HUES64 (cell line): Measurements from ENCODE around the gene PYDC1. TPM values are rescaled to one million over a fixed set of nuclear protein-coding genes. Genes with fewer than 3 reads are reported as not detected.
A peak's percentile ranks its signal among the peaks of the same experiment; 100 is the strongest.

Source experiments
- H3K27ac ChIP-seq: 2 replicates; pipeline ENCODE4 v1.7.0; 2013; ENCODE audit warnings: low read depth, low read length, inconsistent platforms
- H3K27me3 ChIP-seq: 2 replicates; pipeline ENCODE4 v1.6.1; 2013; ENCODE audit warnings: mild to moderate bottlenecking, low read length; ENCODE audit not compliant: insufficient read depth
- H3K36me3 ChIP-seq: 2 replicates; pipeline ENCODE4 v1.6.1; 2013; ENCODE audit warnings: mild to moderate bottlenecking, low read length; ENCODE audit not compliant: insufficient read depth
- H3K4me1 ChIP-seq: 2 replicates; pipeline ENCODE4 v1.6.1; 2013; ENCODE audit warnings: mild to moderate bottlenecking, low read length, moderate library complexity; ENCODE audit not compliant: insufficient read depth
- H3K4me3 ChIP-seq: 2 replicates; pipeline ENCODE4 v1.5.1; 2013; ENCODE audit warnings: mild to moderate bottlenecking, low read length, moderate library complexity
- H3K9ac ChIP-seq: 2 replicates; pipeline ENCODE4 v1.6.1; 2013; ENCODE audit warnings: mild to moderate bottlenecking, low read depth, low read length
- H3K9me3 ChIP-seq: 2 replicates; pipeline ENCODE4 v1.6.1; 2013; ENCODE audit warnings: low read depth, low read length; ENCODE audit not compliant: insufficient read depth
- WGBS: fragments of 150-250, 120-280 bp; methylation state at CpG from one replicate; pipeline ENCODE4 v1.1.7; 2013; ENCODE audit warnings: missing lambda C conversion rate; 5-methylcytosine and 5-hydroxymethylcytosine counted together
- polyA plus RNA-seq, 2 experiments: library from polyadenylated mRNA; stranded (reverse); fragments of 50-300 nt; gene quantifications; one replicate each; pipeline ENCODE4 v1.2.3, GENCODE V29; 2013

The PYDC1 gene
- polyA plus RNA-seq (2013, experiment 1 of 2) = not detected
- polyA plus RNA-seq (2013, experiment 2 of 2) = 1.9 TPM

DNA sequence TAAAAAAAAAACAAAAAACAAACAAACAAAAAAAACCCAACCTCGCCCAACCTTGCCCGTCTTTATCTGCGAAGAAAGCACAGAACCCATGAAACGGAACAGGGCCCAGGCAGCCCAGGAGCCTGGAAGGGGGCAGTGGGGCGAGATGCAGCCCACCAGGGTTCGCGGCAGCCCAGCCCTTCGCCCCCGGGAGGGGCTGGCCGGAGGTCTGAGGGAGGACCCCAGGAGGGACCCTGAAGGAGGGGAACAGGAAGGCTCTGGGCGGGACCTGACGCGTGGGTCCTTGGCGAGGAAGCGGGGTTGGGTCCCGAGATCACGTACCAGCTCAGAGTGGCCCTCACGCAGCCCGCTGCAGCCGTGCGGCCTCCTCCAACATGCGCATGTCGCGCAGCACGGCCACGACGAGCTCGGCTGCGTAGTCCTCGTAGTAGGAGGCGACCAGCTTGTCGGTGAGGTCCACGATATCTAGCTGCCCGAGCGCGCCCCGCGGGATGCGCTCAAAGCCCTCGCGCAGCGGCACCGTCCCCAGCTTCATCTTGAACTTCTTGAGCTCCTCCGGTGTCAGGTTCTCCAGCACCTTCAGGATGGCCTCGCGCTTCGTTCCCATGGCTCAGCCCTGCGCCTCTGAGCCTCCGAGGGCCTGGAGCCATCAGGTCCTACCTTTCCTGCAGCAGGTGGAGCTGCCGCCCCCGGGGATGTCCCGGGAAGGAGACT lies at the start of gene PYDC1:
Gene PYDC1, minus strand, starts transcription at position 714 of the 714 bp plus-strand sequence. Its CDS starts 107 bp downstream, at position 607.
- Histone ChIP-seq H3K4me1 (peaks cover 5% of the 10 kb centered on the region; the same call in 1 of the 2 replicates), H3K4me3 (peak within 1 kb of the TSS; percentile 69), H3K9ac (no peak within 1 kb of the TSS), H3K9me3 (no peaks in the 10 kb centered on the region), H3K36me3 (no peaks in the 10 kb centered on the region), H3K27me3 (peaks cover 56% of the 10 kb centered on the region), H3K27ac (no peak within 1 kb of the TSS)
- WGBS = 11% methylated on average over 52 of the region's 52 CpGs

GRCh38 chr16:31265329-31266245 lies 48.7 kb upstream of the PYDC1 start:
- 73% methylated on average over 20 of the region's 20 CpGs for WGBS
- Histone ChIP-seq H3K4me3 (no peak overlapping the region), H3K4me1 (peaks cover 10% of the 10 kb centered on the region; the same call in 1 of the 2 replicates), H3K9ac (no peak overlapping the region), H3K27ac (no peak overlapping the region; the same call in 1 of the 2 replicates), H3K9me3 (no peaks in the 10 kb centered on the region), H3K36me3 (no peaks in the 10 kb centered on the region), H3K27me3 (no peaks in the 10 kb centered on the region)

GRCh38 chr16:31262084-31262483 lies 45.1 kb upstream of the PYDC1 start:
- Histone ChIP-seq H3K9ac (no peak overlapping the region), H3K4me3 (no peak overlapping the region), H3K27me3 (no peaks in the 10 kb centered on the region), H3K36me3 (no peaks in the 10 kb centered on the region), H3K4me1 (no peaks in the 10 kb centered on the region), H3K9me3 (no peaks in the 10 kb centered on the region), H3K27ac (no peak overlapping the region)
- 84% methylated on average over 3 of the region's 3 CpGs for WGBS

GRCh38 chr16:31260136-31260931 lies 43.4 kb upstream of the PYDC1 start:
- 92% methylated on average over 13 of the region's 14 CpGs for WGBS

GRCh38 chr16:31258366-31258765 lies 41.4 kb upstream of the PYDC1 start:
- Histone ChIP-seq H3K4me3 (no peak overlapping the region), H3K9me3 (no peaks in the 10 kb centered on the region), H3K36me3 (no peaks in the 10 kb centered on the region), H3K27ac (no peak overlapping the region), H3K9ac (no peak overlapping the region), H3K4me1 (no peaks in the 10 kb centered on the region), H3K27me3 (no peaks in the 10 kb centered on the region)
- WGBS = 90% methylated on average over 3 of the region's 4 CpGs

More at GRCh38 chr16:31260136-31260931, 43.4 kb upstream of the PYDC1 start:
- no peak overlapping the region for H3K9ac ChIP-seq
- H3K9me3 ChIP-seq = no peaks in the 10 kb centered on the region
- H3K27ac ChIP-seq = no peak overlapping the region
- no peak overlapping the region for H3K4me3 ChIP-seq
- no peaks in the 10 kb centered on the region for H3K27me3 ChIP-seq
- no peaks in the 10 kb centered on the region for H3K36me3 ChIP-seq
- H3K4me1 ChIP-seq = no peaks in the 10 kb centered on the region

DNA sequence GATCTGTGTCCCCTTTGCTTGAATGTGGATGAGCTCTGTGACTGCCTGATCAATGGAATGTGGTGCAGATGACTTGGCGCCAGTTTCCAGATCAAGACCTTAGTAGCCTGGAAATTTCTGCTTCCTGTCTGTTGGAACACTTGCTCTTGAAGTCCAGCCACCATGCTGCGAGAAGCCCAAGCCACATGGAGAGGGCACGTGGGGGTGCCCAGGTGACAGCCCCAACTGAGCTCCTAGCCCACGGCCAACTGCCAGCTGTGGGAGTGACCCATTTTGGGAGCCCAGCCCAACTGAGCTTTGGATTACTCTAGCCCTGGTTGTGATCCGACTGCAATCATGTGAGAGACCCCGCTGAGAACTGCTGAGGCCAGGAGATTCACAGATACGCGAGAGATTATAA lies 39.5 kb upstream of the PYDC1 start:
- Histone ChIP-seq H3K4me1 (no peaks in the 10 kb centered on the region), H3K4me3 (no peak overlapping the region), H3K9ac (no peak overlapping the region), H3K27ac (no peak overlapping the region), H3K36me3 (no peaks in the 10 kb centered on the region), H3K9me3 (no peaks in the 10 kb centered on the region), H3K27me3 (no peaks in the 10 kb centered on the region)
- 89% methylated on average over 8 of the region's 8 CpGs for WGBS

GRCh38 chr16:31253642-31254045 lies 36.7 kb upstream of the PYDC1 start:
- no peak overlapping the region for H3K9ac ChIP-seq
- 85% methylated on average over 5 of the region's 5 CpGs for WGBS

GRCh38 chr16:31251435-31251834 lies 34.5 kb upstream of the PYDC1 start:
- Histone ChIP-seq H3K27ac (no peak overlapping the region), H3K4me1 (no peaks in the 10 kb centered on the region), H3K27me3 (no peaks in the 10 kb centered on the region), H3K4me3 (no peak overlapping the region), H3K9me3 (no peaks in the 10 kb centered on the region), H3K36me3 (no peaks in the 10 kb centered on the region), H3K9ac (no peak overlapping the region)
- WGBS = 95% methylated on average over 5 of the region's 5 CpGs

More at GRCh38 chr16:31253642-31254045, 36.7 kb upstream of the PYDC1 start:
- H3K27me3 ChIP-seq = no peaks in the 10 kb centered on the region
- H3K36me3 ChIP-seq = no peaks in the 10 kb centered on the region
- no peak overlapping the region for H3K27ac ChIP-seq
- H3K9me3 ChIP-seq = no peaks in the 10 kb centered on the region
- no peaks in the 10 kb centered on the region for H3K4me1 ChIP-seq
- H3K4me3 ChIP-seq = no peak overlapping the region

DNA sequence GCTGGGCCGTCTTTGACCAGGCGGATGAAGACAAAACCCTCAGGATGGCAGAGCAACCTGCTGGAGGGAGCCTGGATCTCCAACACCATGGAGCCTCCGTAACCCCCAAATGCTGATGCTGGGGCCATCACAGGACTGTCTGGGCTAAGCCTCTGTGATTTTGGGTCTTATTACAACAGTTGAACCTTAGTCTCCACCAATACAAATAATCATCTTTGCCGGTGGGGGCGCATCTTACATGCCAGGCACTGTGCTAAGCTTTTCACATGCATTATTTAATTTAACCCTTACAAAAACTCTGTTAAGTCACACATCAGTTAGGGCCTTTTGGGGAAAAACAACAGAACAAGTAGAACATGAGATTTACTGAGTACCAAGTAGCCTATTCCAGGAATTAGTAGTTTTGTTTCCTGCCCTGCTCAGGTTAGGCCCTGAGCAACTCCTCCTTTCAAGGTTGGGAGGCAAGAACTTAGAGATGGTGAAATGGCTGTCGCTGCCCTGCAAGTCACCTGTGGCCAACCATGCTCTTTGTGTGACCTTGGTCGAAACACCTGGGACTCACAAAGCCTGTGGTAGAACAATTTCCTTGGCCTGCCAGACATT lies 33.9 kb upstream of the PYDC1 start:
- Histone ChIP-seq H3K27ac (no peak overlapping the region), H3K9me3 (no peaks in the 10 kb centered on the region), H3K9ac (no peak overlapping the region), H3K4me3 (no peak overlapping the region), H3K36me3 (no peaks in the 10 kb centered on the region), H3K4me1 (no peaks in the 10 kb centered on the region), H3K27me3 (no peaks in the 10 kb centered on the region)
- 95% methylated on average over 7 of the region's 7 CpGs for WGBS

- H3K4me3 ChIP-seq = no peak overlapping the region
- H3K27ac ChIP-seq = no peak overlapping the region
- no peaks in the 10 kb centered on the region for H3K9me3 ChIP-seq
- no peaks in the 10 kb centered on the region for H3K27me3 ChIP-seq
- 90% methylated on average over 5 of the region's 5 CpGs for WGBS
- H3K36me3 ChIP-seq = no peaks in the 10 kb centered on the region
- peaks cover 6% of the 10 kb centered on the region; the same call in 1 of the 2 replicates for H3K4me1 ChIP-seq
- no peak overlapping the region for H3K9ac ChIP-seq
These were observed 31.4 kb upstream of the PYDC1 start for GRCh38 chr16:31248344-31248743.
